PFSK-1 (cell line): ENCODE results near the gene DNAH5.

Experiments
- FOXP2 ChIP-seq: optimal IDR thresholded peaks from 2 replicates; pipeline ENCODE3; 2011; ENCODE audit warnings: borderline replicate concordance, control low read depth, inconsistent platforms; ENCODE audit not compliant: insufficient read depth; ENCODE audit errors: extremely low read length, extremely low read depth
- POLR2AphosphoS5 ChIP-seq: IDR thresholded peaks from 2 replicates; pipeline ENCODE4 v1.6.1; 2012; ENCODE audit warnings: low read depth, mild to moderate bottlenecking, control low read depth, low read length, moderate library complexity
- REST ChIP-seq, 2 experiments: IDR thresholded peaks; 2 replicates each; pipeline versions ENCODE4 v1.6.1 to v1.8.0; 2011 to 2012; ENCODE audit warnings: low read depth in 2 of 2, low read length in 2 of 2, control low read depth in 1 of 2, inconsistent platforms in 1 of 2, mild to moderate bottlenecking in 1 of 2, moderate library complexity in 1 of 2; ENCODE audit not compliant: insufficient read depth in 1 of 2
- SIN3A ChIP-seq: IDR thresholded peaks from 2 replicates; pipeline ENCODE4 v1.6.1; 2012; ENCODE audit warnings: mild to moderate bottlenecking, low read length, moderate library complexity, borderline replicate concordance; ENCODE audit not compliant: insufficient read depth
- TAF1 ChIP-seq: IDR thresholded peaks from 2 replicates; pipeline ENCODE4 v1.6.1; 2012; ENCODE audit warnings: low read length, control low read depth, borderline replicate concordance; ENCODE audit not compliant: insufficient read depth

DNAH5 gene

GRCh38 chr5:13658152-13658551 lies 286.3 kb downstream of the DNAH5 start:
- TF ChIP-seq POLR2AphosphoS5 (no peak), TAF1 (no peak), REST (IDR thresholded peaks at IDR 0.05; ENCODE audit: insufficient read depth in 1 of 2, low read depth in 2 of 2, low read length in 2 of 2) (no peak), SIN3A (no peak), FOXP2 (no peak)

GRCh38 chr5:13653709-13654108 lies 290.8 kb downstream of the DNAH5 start:
- TF ChIP-seq POLR2AphosphoS5 (no peak), SIN3A (no peak), REST (IDR thresholded peaks at IDR 0.05; ENCODE audit: insufficient read depth in 1 of 2, low read depth in 2 of 2, low read length in 2 of 2) (no peak), TAF1 (no peak), FOXP2 (no peak)

- TF ChIP-seq FOXP2 (no peak), TAF1 (no peak)
These were observed 294.8 kb downstream of the DNAH5 start for GRCh38 chr5:13649656-13650055.

GRCh38 chr5:13648822-13649221 lies 295.7 kb downstream of the DNAH5 start:
- TF ChIP-seq SIN3A (no peak), FOXP2 (no peak), TAF1 (no peak), REST (IDR thresholded peaks at IDR 0.05; ENCODE audit: insufficient read depth in 1 of 2, low read depth in 2 of 2, low read length in 2 of 2) (peak; percentile 65 to 90)

GRCh38 chr5:13643734-13644133 lies 300.8 kb downstream of the DNAH5 start:
- TF ChIP-seq REST (IDR thresholded peaks at IDR 0.05; ENCODE audit: insufficient read depth in 1 of 2, low read depth in 2 of 2, low read length in 2 of 2) (no peak), TAF1 (no peak), SIN3A (no peak), POLR2AphosphoS5 (no peak), FOXP2 (no peak)

- no peak for TF ChIP-seq POLR2AphosphoS5
These were observed 301.3 kb downstream of the DNAH5 start for GRCh38 chr5:13643196-13643595.
